ENCODE measurements around the gene MSMB. TPM values are rescaled to one million over a fixed set of nuclear protein-coding genes. Genes with fewer than 3 reads are reported as not detected.

The MSMB gene
- total and polyA plus RNA-seq, 2 of the 4 experiments (the other 2 are of a cell fraction), result not detected

GRCh38 chr10:46022978-46023702 is 22.9 kb downstream of the MSMB start:
- in situ Hi-C loops (cut with MboI; ENCODE audit: low sequenced_read_pairs) (loop anchor here (25.0 kb wide), 1 partner anchor 1036 kb away; the partner anchor contains the start of gene DEPP1), intact Hi-C loops (cut with micrococcal nuclease) (loop anchor here (10.0 kb wide), 1 partner anchor 558 kb away; no protein-coding TSS in a partner anchor), dilution Hi-C loops (cut with HindIII; ENCODE audit: low sequenced_read_pairs, unreplicated experiment) (no loop called here)
- Histone ChIP-seq H4K20me1 (ENCODE audit: insufficient read depth, low read length) (peaks cover 84% of the 10 kb centered on the region), H3K9me3 (ENCODE audit: control insufficient read depth, insufficient read depth, low read length) (no peaks in the 10 kb centered on the region), H2BK20ac (ENCODE audit: low read depth, low read length) (no peak overlapping the region), H2AK5ac (ENCODE audit: low read depth, low read length) (peak overlapping the region; percentile 8; the same call in 1 of the 2 replicates), H3K9ac (ENCODE audit: low read depth, low read length) (peak overlapping the region; percentile 28; the same call in 1 of the 2 replicates), H3K23ac (ENCODE audit: low read depth, low read length) (peak overlapping the region; percentile 68; the same call in 1 of the 2 replicates), H3K14ac (replicated peaks; ENCODE audit: low read depth, low read length) (peak overlapping the region; percentile 30; the same call in 1 of the 2 replicates), H3K56ac (ENCODE audit: extremely low read depth, insufficient read depth, low read length) (0 out of 2 replicates have a peak overlapping the region, but pooled peaks have one; percentile 1), H2BK15ac (ENCODE audit: low read depth, low read length) (no peak overlapping the region), H2AFZ (replicated peaks; ENCODE audit: low read length, poor library complexity) (peak overlapping the region; percentile 90), H4K8ac (ENCODE audit: low read depth in 2 of 2, low read length in 2 of 2) (peak overlapping the region in 1 of 2 experiments; percentile 70; a peak in 1 of 4 replicates), H3K27me3 (ENCODE audit: control insufficient read depth, insufficient read depth, low read length) (no peaks in the 10 kb centered on the region), H3K9me1 (ENCODE audit: insufficient read depth, low read length) (peaks cover 17% of the 10 kb centered on the region), H4K91ac (ENCODE audit: insufficient read depth, low read depth, low read length) (peak overlapping the region; percentile 67; the same call in 1 of the 2 replicates), H3K4me1 (ENCODE audit: control insufficient read depth, insufficient read depth, low read length) (peaks cover 33% of the 10 kb centered on the region), H3K79me1 (ENCODE audit: low read depth in 1 of 2, low read length in 2 of 2) (peaks cover 5 to 56% of the 10 kb centered on the region in 2 experiments; a peak in 3 of 4 replicates), H3K36me3 (ENCODE audit: control insufficient read depth, insufficient read depth, low read length) (no peaks in the 10 kb centered on the region), H3K27ac (ENCODE audit: insufficient read depth, low read length) (peak overlapping the region; percentile 84), H3K4ac (ENCODE audit: low read depth, low read length) (peak overlapping the region; percentile 59; the same call in 1 of the 2 replicates), H3K4me3 (ENCODE audit: insufficient read depth, low read depth, low read length) (peak overlapping the region; percentile 82), H3K4me2 (ENCODE audit: low read depth, low read length) (peak overlapping the region; percentile 77), H2BK5ac (ENCODE audit: low read depth, low read length, poor library complexity, severe bottlenecking) (peak overlapping the region; percentile 87), H3K18ac (ENCODE audit: low read depth, low read length) (peak overlapping the region; percentile 42; the same call in 1 of the 2 replicates), H2AK9ac (replicated peaks; ENCODE audit: low read depth, low read length, poor library complexity) (peak overlapping the region; percentile 55), H4K5ac (ENCODE audit: low read depth, low read length) (no peak overlapping the region), H2BK120ac (ENCODE audit: low read depth, low read length) (no peak overlapping the region)
- ChIA-PET CTCF (no interaction called here), POLR2A (ENCODE audit: unreplicated experiment) (interaction anchor here (0.5 to 0.6 kb wide), 2 partner anchors 31 to 52 kb away, joined by 4 to 5 read pairs; no protein-coding TSS in a partner anchor)
- 1% methylated on average over 30 of the region's 49 CpGs; no CpG with 5 or more reads in 1 of the 2 experiments for WGBS, 2 experiments (ENCODE audit: extremely low coverage in 2 of 2, insufficient read length in 1 of 2)
- DNase-seq, result peak; percentile 93
- BruUV-seq (replicated peaks), result no TSS peak
- peak; percentile 96 for ATAC-seq (ENCODE audit: low read depth)
- TF ChIP-seq RCOR1 (IDR thresholded peaks at IDR 0.05; ENCODE audit: insufficient replicate concordance, low read length) (no peak), NFE2L2 (IDR thresholded peaks at IDR 0.05; ENCODE audit: low read depth, low read length) (0 out of 2 replicates have a peak, but pooled peaks have one; percentile 9), RAD21 (IDR thresholded peaks at IDR 0.05; ENCODE audit: low read length) (peak; percentile 42), CHD1 (IDR thresholded peaks at IDR 0.05; ENCODE audit: low read depth, low read length) (no peak), SMC3 (IDR thresholded peaks at IDR 0.05; ENCODE audit: low read depth, low read length) (no peak; the same call in 1 of the 2 replicates), MAFK (IDR thresholded peaks at IDR 0.05; ENCODE audit: low read depth, low read length) (no peak), POLR2A (IDR thresholded peaks at IDR 0.05; ENCODE audit: low read depth, low read length) (peak; percentile 68), CTCF (conservative IDR thresholded peaks at IDR 0.05; ENCODE audit: low read depth, low read length) (peak; percentile 35; the same call in 1 of the 2 replicates), CEBPB (IDR thresholded peaks at IDR 0.05; ENCODE audit: low read depth, low read length) (no peak), MAZ (IDR thresholded peaks at IDR 0.05; ENCODE audit: borderline replicate concordance, low read depth, low read length) (peak; percentile 99), RFX5 (IDR thresholded peaks at IDR 0.05; ENCODE audit: low read depth, low read length) (no peak), BHLHE40 (IDR thresholded peaks at IDR 0.05; ENCODE audit: low read depth, low read length) (0 out of 2 replicates have a peak, but pooled peaks have one; percentile 27), MXI1 (IDR thresholded peaks at IDR 0.05; ENCODE audit: borderline replicate concordance, low read depth, low read length) (peak; percentile 19; the same call in 1 of the 2 replicates)
- TF ChIP-seq, protein P1, sequence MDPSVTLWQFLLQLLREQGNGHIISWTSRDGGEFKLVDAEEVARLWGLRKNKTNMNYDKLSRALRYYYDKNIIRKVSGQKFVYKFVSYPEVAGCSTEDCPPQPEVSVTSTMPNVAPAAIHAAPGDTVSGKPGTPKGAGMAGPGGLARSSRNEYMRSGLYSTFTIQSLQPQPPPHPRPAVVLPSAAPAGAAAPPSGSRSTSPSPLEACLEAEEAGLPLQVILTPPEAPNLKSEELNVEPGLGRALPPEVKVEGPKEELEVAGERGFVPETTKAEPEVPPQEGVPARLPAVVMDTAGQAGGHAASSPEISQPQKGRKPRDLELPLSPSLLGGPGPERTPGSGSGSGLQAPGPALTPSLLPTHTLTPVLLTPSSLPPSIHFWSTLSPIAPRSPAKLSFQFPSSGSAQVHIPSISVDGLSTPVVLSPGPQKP (IDR thresholded peaks at IDR 0.05; ENCODE audit: borderline replicate concordance, low read depth, low read length), result no peak
